HEK293T (cell line): ENCODE measurements around the gene KCNK4.

Experiments
- BHLHE40 ChIP-seq: fragments of 450-650 bp; IDR thresholded peaks from 2 replicates; pipeline ENCODE4 v1.6.1; 2016; ENCODE audit warnings: mild to moderate bottlenecking, moderate library complexity, borderline replicate concordance
- FOXA1 ChIP-seq: fragments of 450-650 bp; IDR thresholded peaks from 2 replicates; pipeline ENCODE4 v1.6.1; 2016; ENCODE audit warnings: mild to moderate bottlenecking
- FOXM1 ChIP-seq: fragments of 450-650 bp; IDR thresholded peaks from 2 replicates; pipeline ENCODE4 v1.6.1; 2017; ENCODE audit warnings: mild to moderate bottlenecking, borderline replicate concordance
- SUZ12 ChIP-seq: fragments of 450-650 bp; IDR thresholded peaks from 2 replicates; pipeline ENCODE4 v1.6.1; 2016; ENCODE audit warnings: mild to moderate bottlenecking

GRCh38 chr11:64244966-64245365 is 46.1 kb upstream of the KCNK4 start:
- TF ChIP-seq FOXM1: no peak
- TF ChIP-seq FOXA1: no peak
- no peak for TF ChIP-seq BHLHE40
- TF ChIP-seq SUZ12: no peak
